ENCODE measurements around the gene TSC2.
"Not testable (repeated sequence)": the region's sequence is repeated elsewhere in the genome, so short reads cannot be mapped to it uniquely, and the experiment has no call there.

Gene TSC2

DNA sequence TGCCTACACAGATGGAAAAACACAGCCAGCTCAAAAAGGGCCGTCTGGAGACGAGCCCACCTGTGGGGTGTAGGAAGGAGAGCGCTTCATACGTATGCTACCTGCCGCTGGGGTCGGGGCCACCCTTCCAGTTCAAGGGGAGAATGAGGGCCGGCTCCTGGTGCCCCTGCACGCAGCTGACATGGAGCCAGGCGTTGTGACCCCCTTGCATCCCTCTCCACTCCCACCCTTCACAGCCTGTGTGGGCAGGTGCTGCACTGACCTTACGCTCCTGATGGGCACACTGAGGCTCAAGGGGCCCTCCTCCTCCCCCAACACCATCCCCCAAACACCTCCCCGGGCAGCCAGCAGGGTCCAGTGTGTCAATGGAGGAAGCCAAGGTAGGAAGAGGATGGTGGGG lies 77.8 kb downstream of the TSC2 start:
- not testable (repeated sequence) for DNase-seq

DNA sequence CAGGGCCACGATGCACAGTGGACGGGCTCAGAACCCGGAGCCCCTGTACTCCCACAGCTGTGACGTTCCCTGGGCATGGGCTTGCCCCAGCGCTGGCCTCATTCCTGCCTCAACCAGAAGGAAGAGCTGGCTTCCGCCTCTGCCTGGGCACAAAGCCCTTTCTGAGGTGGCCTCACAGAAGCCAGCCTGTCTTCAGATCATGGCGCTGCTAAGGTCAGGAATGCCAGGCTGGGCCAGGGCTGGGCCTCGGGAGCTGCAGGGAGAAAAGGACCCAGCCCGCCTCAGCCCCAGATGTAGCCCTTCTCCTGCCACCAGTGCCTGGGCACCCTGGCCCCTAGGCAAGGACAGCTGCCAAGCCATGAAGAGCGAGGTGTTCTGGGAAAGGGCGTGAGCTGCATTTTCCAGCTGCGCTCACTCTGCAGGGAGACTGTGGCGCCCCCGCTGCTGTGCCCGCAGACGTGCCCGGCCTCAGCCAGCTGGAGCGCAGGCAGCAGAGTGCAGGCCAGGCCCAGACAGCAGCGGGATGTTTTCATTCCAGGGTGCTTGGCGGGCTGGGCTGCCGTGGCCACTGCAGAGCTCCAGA lies 78.5 kb downstream of the TSC2 start:
- DNase-seq, result not testable (repeated sequence)

DNA sequence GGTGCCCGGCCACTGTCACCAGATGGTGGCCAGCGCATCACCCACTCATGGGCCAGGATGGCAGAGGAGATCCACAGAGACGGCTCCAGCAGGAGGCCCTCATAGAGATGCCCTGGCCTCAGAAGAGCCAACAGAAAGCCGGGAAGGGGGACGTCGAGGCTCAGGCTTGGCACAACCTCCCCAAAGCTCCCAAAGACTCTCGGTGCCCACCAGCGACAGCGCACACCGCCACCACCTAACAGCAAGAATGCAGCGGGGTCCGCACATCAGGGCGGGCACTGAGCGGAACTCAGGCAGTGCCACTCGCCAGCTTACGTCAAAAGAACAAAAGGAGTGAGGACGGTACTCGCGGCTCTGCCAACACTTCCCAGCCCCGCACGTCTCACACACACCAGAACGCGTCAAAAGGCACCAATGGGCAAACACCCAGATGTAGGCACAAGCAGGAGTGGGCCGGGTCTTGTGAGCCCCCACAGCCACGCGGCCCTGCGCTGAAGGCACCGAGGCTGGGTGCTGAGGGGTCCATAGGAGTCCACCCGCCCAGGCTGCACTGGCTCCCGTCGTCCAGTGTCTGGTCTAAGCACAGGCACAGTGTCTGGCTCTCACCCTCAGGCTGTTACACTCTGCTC lies 79.3 kb downstream of the TSC2 start:
- DNase-seq, result not testable (repeated sequence)

GRCh38 chr16:2127630-2128280 lies 80.0 kb downstream of the TSC2 start:
- DNase-seq, result not testable (repeated sequence)

DNA sequence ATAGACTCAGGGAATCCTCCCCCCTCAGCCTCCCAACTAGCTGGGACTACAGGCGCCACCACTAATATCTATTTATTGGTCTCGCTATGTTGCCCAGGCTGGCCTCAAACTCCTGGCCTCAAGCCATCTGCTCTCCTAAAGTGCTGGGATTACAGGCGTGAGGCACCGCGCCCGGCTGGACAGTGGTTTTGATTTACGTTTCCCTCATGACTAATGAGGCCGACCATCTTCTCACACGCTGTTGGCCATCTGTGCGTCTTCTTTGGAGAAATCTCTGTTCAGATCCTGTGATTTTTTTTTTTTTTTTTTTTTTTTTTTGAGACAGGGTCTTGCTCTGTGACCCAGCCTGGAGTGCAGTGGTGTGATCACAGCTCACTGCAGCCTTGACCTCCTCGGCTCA lies 81.5 kb downstream of the TSC2 start:
- not testable (repeated sequence) for DNase-seq

- not testable (repeated sequence) for DNase-seq
Measured at GRCh38 chr16:2129890-2130447, 82.2 kb downstream of the TSC2 start.

- not testable (repeated sequence) for DNase-seq
Measured at GRCh38 chr16:2133797-2134196, 86.0 kb downstream of the TSC2 start.

DNA sequence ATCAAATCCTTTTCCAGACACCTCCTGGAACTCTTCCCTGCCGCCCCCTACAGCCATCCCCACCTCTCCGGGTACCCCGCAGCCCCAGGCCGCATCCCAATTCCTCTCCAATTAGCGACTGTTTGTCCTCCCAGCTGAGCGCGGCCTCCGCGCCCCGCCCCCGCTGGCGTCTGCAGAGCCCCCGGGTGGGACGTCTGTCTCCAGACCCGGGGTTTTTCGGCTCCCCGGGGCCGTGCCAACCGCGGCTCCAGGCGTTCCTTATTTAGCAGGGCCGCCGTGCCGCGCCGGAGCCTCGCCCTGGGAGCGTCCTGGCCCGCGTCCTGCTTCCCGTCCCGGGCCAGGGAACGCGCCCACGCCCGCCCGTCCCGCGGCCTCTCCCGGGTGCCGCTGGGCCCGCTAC lies 87.3 kb downstream of the TSC2 start:
- DNase-seq, result peak; percentile 23

DNA sequence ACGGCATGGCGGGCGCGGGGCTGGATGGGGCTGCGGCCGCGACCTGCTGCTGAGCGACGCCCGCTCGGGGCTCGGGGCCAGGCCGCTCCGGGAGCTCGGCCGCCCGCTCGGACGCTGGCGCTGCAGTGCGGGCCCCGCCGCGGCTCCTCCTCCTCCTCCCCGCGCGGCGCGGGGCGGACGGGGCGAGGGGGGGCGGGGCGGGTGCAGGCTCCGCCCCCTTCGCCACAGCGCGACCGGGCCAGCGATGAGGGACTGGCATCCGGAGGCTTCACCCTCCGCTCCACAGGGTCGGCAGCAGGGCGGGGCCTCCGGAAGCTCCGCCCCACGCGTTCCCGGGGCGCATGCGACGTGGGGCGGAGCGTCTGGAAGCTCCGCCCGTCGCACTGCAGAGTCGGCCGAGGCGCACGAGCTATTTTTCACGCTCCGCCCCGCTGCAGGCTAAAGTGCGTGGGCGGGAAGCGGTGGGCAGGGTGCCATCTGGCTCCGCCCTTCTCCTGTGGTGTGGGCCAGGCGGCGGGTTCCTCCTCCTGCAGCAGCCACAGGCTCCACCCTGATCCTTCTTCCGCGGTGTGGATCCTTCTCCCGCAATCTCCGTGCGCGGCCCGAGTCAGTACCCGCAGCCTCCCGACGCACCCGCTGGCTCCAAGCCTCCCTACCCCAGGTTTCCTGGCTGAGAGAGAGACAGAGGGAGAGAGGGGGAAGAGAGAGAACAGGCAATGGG lies 88.1 kb downstream of the TSC2 start, which contains the start of gene PKD1:
TSS of gene PKD1 (minus strand) at position 129 of the 721 bp plus-strand sequence. CDS start 209 bp downstream, outside the sequence.
- DNase-seq, result peak; percentile 99

All from stimulated activated CD4-positive, alpha-beta T cell treated with anti-CD3 and anti-CD28 coated beads, Interleukin-4, amount 100 ng/mL, for 1 hour (primary cell).